ENCODE data around the gene LIPI. TPM values are rescaled to one million over a fixed set of nuclear protein-coding genes. Genes with fewer than 3 reads are reported as not detected.
"Not testable (repeated sequence)": the region's sequence is repeated elsewhere in the genome, so short reads cannot be mapped to it uniquely, and the experiment has no call there.

The LIPI gene
- total RNA-seq, 1 donor from 2014 or later = not detected

GRCh38 chr21:14096172-14096571, 114.6 kb downstream of the LIPI start:
- intact Hi-C loops (cut with DNase I) = no loop called here
- Histone ChIP-seq H3K4me1 (no peaks in the 10 kb centered on the region), H3K27ac (no peak overlapping the region), H3K27me3 (no peaks in the 10 kb centered on the region), H3K4me3 (no peak overlapping the region), H3K36me3 (no peaks in the 10 kb centered on the region), H3K9me3 (no peaks in the 10 kb centered on the region)
- no peak for TF ChIP-seq CTCF (IDR thresholded peaks at IDR 0.05)
- DNase-seq (ENCODE audit: low spot score in 2 of 2) = no peak

GRCh38 chr21:14095056-14095455, 115.7 kb downstream of the LIPI start:
- Histone ChIP-seq H3K4me3 (no peak overlapping the region), H3K27me3 (no peaks in the 10 kb centered on the region), H3K36me3 (no peaks in the 10 kb centered on the region), H3K9me3 (no peaks in the 10 kb centered on the region), H3K4me1 (no peaks in the 10 kb centered on the region), H3K27ac (no peak overlapping the region)
- TF ChIP-seq CTCF (IDR thresholded peaks at IDR 0.05) = no peak
- intact Hi-C loops (cut with DNase I) = no loop called here
- DNase-seq (ENCODE audit: low spot score in 2 of 2) = no peak

GRCh38 chr21:14092834-14093560, 117.8 kb downstream of the LIPI start:
- H3K9me3 ChIP-seq = no peaks in the 10 kb centered on the region
- no peaks in the 10 kb centered on the region for H3K27me3 ChIP-seq
- no peak overlapping the region for H3K4me3 ChIP-seq
- H3K36me3 ChIP-seq = no peaks in the 10 kb centered on the region
- no peak for DNase-seq (ENCODE audit: low spot score in 2 of 2)
- no peak overlapping the region for H3K27ac ChIP-seq
- intact Hi-C loops (cut with DNase I) = no loop called here
- no peak for TF ChIP-seq CTCF (IDR thresholded peaks at IDR 0.05)
- no peaks in the 10 kb centered on the region for H3K4me1 ChIP-seq

- H3K4me1 ChIP-seq; DNase-seq (ENCODE audit: low spot score in 2 of 2); intact Hi-C loops (cut with DNase I); H3K9me3 ChIP-seq; H3K27ac ChIP-seq; H3K36me3 ChIP-seq; H3K27me3 ChIP-seq; H3K4me3 ChIP-seq: not testable (repeated sequence)
Measured at GRCh38 chr21:14090184-14090583, 120.6 kb downstream of the LIPI start.

GRCh38 chr21:14088391-14088790, 122.4 kb downstream of the LIPI start:
- Histone ChIP-seq H3K27ac (no peak overlapping the region), H3K27me3 (no peaks in the 10 kb centered on the region), H3K9me3 (no peaks in the 10 kb centered on the region), H3K4me3 (no peak overlapping the region), H3K4me1 (no peaks in the 10 kb centered on the region), H3K36me3 (no peaks in the 10 kb centered on the region)
- TF ChIP-seq CTCF (IDR thresholded peaks at IDR 0.05) = no peak
- intact Hi-C loops (cut with DNase I) = no loop called here
- no peak for DNase-seq (ENCODE audit: low spot score in 2 of 2)

GRCh38 chr21:14086553-14086952, 124.2 kb downstream of the LIPI start:
- no peak overlapping the region for H3K4me3 ChIP-seq
- H3K27me3 ChIP-seq = no peaks in the 10 kb centered on the region
- DNase-seq (ENCODE audit: low spot score in 2 of 2) = no peak
- no peak for TF ChIP-seq CTCF (IDR thresholded peaks at IDR 0.05)
- intact Hi-C loops (cut with DNase I) = no loop called here
- H3K4me1 ChIP-seq = no peaks in the 10 kb centered on the region
- H3K27ac ChIP-seq = no peak overlapping the region
- peaks cover 0 to 8% of the 10 kb centered on the region in 2 donors for H3K9me3 ChIP-seq
- H3K36me3 ChIP-seq = no peaks in the 10 kb centered on the region
